HepG2 (cell line): ENCODE measurements around the gene CDKN2A. TPM values are rescaled to one million over a fixed set of nuclear protein-coding genes. Genes with fewer than 3 reads are reported as not detected.

Experiments used
- BRD4 ChIP-seq: sonication (generic); formaldehyde crosslinking; IDR thresholded peaks from 2 replicates; pipeline ENCODE4 v1.4.0; 2020; ENCODE audit warnings: missing genetic modification reagents
- ETV6 ChIP-seq: sonication (generic); formaldehyde crosslinking; conservative IDR thresholded peaks from 2 replicates; pipeline ENCODE4 v1.4.0; 2020; ENCODE audit warnings: missing genetic modification reagents
- EZH2 ChIP-seq: conservative IDR thresholded peaks from 2 replicates; pipeline ENCODE4 v1.6.1; 2012; ENCODE audit warnings: mild to moderate bottlenecking, low read depth, low read length, moderate library complexity
- FOXA1 ChIP-seq, 2 experiments: fragments of 450-650 bp in 1 of 2; sonication (generic) in 1 of 2; formaldehyde crosslinking in 1 of 2; IDR thresholded peaks; 2 replicates each; pipeline versions ENCODE4 v1.4.0 to v1.6.1; 2016 to 2020; ENCODE audit warnings: missing genetic modification reagents in 1 of 2
- FOXK2 ChIP-seq: fragments of 450-650 bp; IDR thresholded peaks from 2 replicates; pipeline ENCODE4 v1.6.1; 2016
- HMGXB3 ChIP-seq: sonication (generic); formaldehyde crosslinking; IDR thresholded peaks from 2 replicates; pipeline ENCODE4 v1.4.0; 2020; ENCODE audit warnings: missing genetic modification reagents, borderline replicate concordance
- NPAS2 ChIP-seq: sonication (generic); formaldehyde crosslinking; IDR thresholded peaks from 2 replicates; pipeline ENCODE4 v1.8.0; 2022; ENCODE audit warnings: mild to moderate bottlenecking, missing genetic modification reagents, borderline replicate concordance
- RBM39 ChIP-seq: fragments of 200-400 bp; formaldehyde crosslinking; IDR thresholded peaks from one replicate; pipeline ENCODE4 v1.6.1; 2018; ENCODE audit warnings: antibody characterized with exemption, mild to moderate bottlenecking, low read depth, low read length; ENCODE audit not compliant: poor library complexity, severe bottlenecking
- RFXANK ChIP-seq: IDR thresholded peaks from 2 replicates; pipeline ENCODE4 v1.6.1; 2016
- SIX4 ChIP-seq: sonication (generic); formaldehyde crosslinking; IDR thresholded peaks from 2 replicates; pipeline ENCODE4 v1.4.0; 2020; ENCODE audit warnings: missing genetic modification reagents
- SNRNP70 ChIP-seq: fragments of 200-400 bp; formaldehyde crosslinking; IDR thresholded peaks from 2 replicates; pipeline ENCODE4 v1.6.1; 2017; ENCODE audit warnings: mild to moderate bottlenecking, low read depth, low read length, moderate library complexity
- UBTF ChIP-seq: sonication (generic); formaldehyde crosslinking; IDR thresholded peaks from 2 replicates; pipeline ENCODE4 v1.4.0; 2020; ENCODE audit warnings: mild to moderate bottlenecking, missing genetic modification reagents
- ZBTB21 ChIP-seq: sonication (generic); formaldehyde crosslinking; IDR thresholded peaks from 2 replicates; pipeline ENCODE4 v1.4.0; 2020; ENCODE audit warnings: missing genetic modification reagents
- ZBTB34 ChIP-seq: sonication (generic); formaldehyde crosslinking; IDR thresholded peaks from 2 replicates; pipeline ENCODE4 v1.8.0; 2022; ENCODE audit warnings: mild to moderate bottlenecking, missing genetic modification reagents
- ZBTB37 ChIP-seq: sonication (generic); formaldehyde crosslinking; IDR thresholded peaks from 2 replicates; pipeline ENCODE4 v1.4.0; 2020; ENCODE audit warnings: mild to moderate bottlenecking, missing genetic modification reagents
- ZNF281 ChIP-seq: sonication (generic); formaldehyde crosslinking; IDR thresholded peaks from 2 replicates; pipeline ENCODE4 v1.4.0; 2020; ENCODE audit warnings: missing genetic modification reagents, borderline replicate concordance
- polyA plus RNA-seq, 8 experiments: library from polyadenylated mRNA; depleted of rRNA in 3 of 8; stranded (reverse) in 7 of 8; unstranded in 1 of 8; fragments of >200 nt; fragmentation: Illumina TruSeq in 4 of 8; extraction: Trizol in 4 of 8; gene quantifications; 2 replicates each; pipeline versions ENCODE4 v1.2.1 to v1.2.3, GENCODE V29; 2011 to 2016; ENCODE audit warnings: low read depth in 4 of 8, missing spikeins in 1 of 8, mixed read lengths in 1 of 8; ENCODE audit not compliant: insufficient read depth in 1 of 8
- total RNA-seq, 5 experiments: library from RNA; depleted of rRNA; stranded (reverse); fragments of >200 nt; fragmentation: Illumina TruSeq; extraction: Trizol; gene quantifications; 2 replicates each; pipeline ENCODE4 v1.2.3, GENCODE V29; 2016; ENCODE audit warnings: low read depth in 1 of 5

CDKN2A gene
- total and polyA plus RNA-seq, 2 of the 13 experiments (the other 11 are each of a cell fraction or from before 2014, with no cell fraction given) = 4.2 to 4.8 TPM

- TF ChIP-seq ZNF281 = peak; percentile 92
- no peak for TF ChIP-seq RFXANK (CRISPR knock-in tag)
- TF ChIP-seq ETV6 (CRISPR knock-in tag) = 0 out of 2 replicates have a peak, but pooled peaks have one; percentile 27
- TF ChIP-seq ZBTB37 (CRISPR knock-in tag) = no peak
- TF ChIP-seq ZBTB34 (CRISPR knock-in tag) = no peak
- no peak for TF ChIP-seq HMGXB3 (CRISPR knock-in tag)
- no peak for TF ChIP-seq FOXA1 (IDR thresholded peaks at IDR 0.05)
- TF ChIP-seq FOXA1 (CRISPR knock-in tag; IDR thresholded peaks at IDR 0.05) = no peak
- TF ChIP-seq ZBTB21 (CRISPR knock-in tag) = no peak
- no peak for TF ChIP-seq NPAS2 (CRISPR knock-in tag)
- peak; percentile 74 for TF ChIP-seq UBTF (CRISPR knock-in tag)
- no peak for TF ChIP-seq FOXK2
- TF ChIP-seq RBM39 = no peak
- TF ChIP-seq SIX4 (CRISPR knock-in tag) = 0 out of 2 replicates have a peak, but pooled peaks have one; percentile 5
- TF ChIP-seq SNRNP70 = no peak
- TF ChIP-seq BRD4 (CRISPR knock-in tag) = no peak
- no peak for TF ChIP-seq EZH2
These were observed 28.7 kb downstream of the CDKN2A start (continued) for GRCh38 chr9:21965401-21965951.
